ENCODE measurements around the gene TEAD1. TPM values are rescaled to one million over a fixed set of nuclear protein-coding genes. Genes with fewer than 3 reads are reported as not detected.
A peak's percentile ranks its signal among the peaks of the same experiment; 100 is the strongest.

The TEAD1 gene
- total RNA-seq, 6 experiments from 2014 or later = 28.3 to 41.5 (median 32.2) TPM

GRCh38 chr11:12741671-12742216, 67.5 kb downstream of the TEAD1 start:
- TF ChIP-seq CTCF (IDR thresholded peaks at IDR 0.05) (no peak), POLR2A (IDR thresholded peaks at IDR 0.05) (no peak)
- ATAC-seq = no peak
- WGBS (ENCODE audit: insufficient coverage, low coverage, low lambda C conversion rate, missing lambda C conversion rate) = 83% methylated on average over 1 of the region's 1 CpG
- Histone ChIP-seq H3K4me1 (peaks cover 0 to 12% (median 0%) of the 10 kb centered on the region in 4 donors), H3K9me3 (no peaks in the 10 kb centered on the region), H3K4me3 (no peak overlapping the region), H3K27me3 (no peaks in the 10 kb centered on the region), H3K27ac (no peak overlapping the region), H3K36me3 (no peaks in the 10 kb centered on the region)
- no peak for DNase-seq
- intact Hi-C loops (cut with DNase I) = no loop called here

GRCh38 chr11:12743834-12744449, 69.7 kb downstream of the TEAD1 start:
- no peaks in the 10 kb centered on the region for H3K27me3 ChIP-seq
- intact Hi-C loops (cut with DNase I) = no loop called here
- H3K27ac ChIP-seq = no peak overlapping the region
- peaks cover 0 to 12% (median 0%) of the 10 kb centered on the region in 4 donors for H3K4me1 ChIP-seq
- no peaks in the 10 kb centered on the region for H3K9me3 ChIP-seq
- no peaks in the 10 kb centered on the region for H3K36me3 ChIP-seq
- 95% methylated on average over 7 of the region's 8 CpGs for WGBS (ENCODE audit: insufficient coverage, low coverage, low lambda C conversion rate, missing lambda C conversion rate)
- TF ChIP-seq POLR2A (IDR thresholded peaks at IDR 0.05) (no peak), CTCF (IDR thresholded peaks at IDR 0.05) (no peak)
- ATAC-seq = no peak
- no peak for DNase-seq
- H3K4me3 ChIP-seq = no peak overlapping the region

GRCh38 chr11:12744826-12745502, 70.7 kb downstream of the TEAD1 start:
- H3K27me3 ChIP-seq = no peaks in the 10 kb centered on the region
- no peak for TF ChIP-seq CTCF (IDR thresholded peaks at IDR 0.05)
- no peak for TF ChIP-seq POLR2A (IDR thresholded peaks at IDR 0.05)
- ATAC-seq (peak; percentile 80 to 93 (median 84)), DNase-seq (peak in 1 of 3 donors; percentile 48)
- H3K4me1 ChIP-seq = peaks cover 0 to 12% (median 0%) of the 10 kb centered on the region in 4 donors
- H3K27ac ChIP-seq = no peak overlapping the region
- H3K9me3 ChIP-seq = no peaks in the 10 kb centered on the region
- no peak overlapping the region for H3K4me3 ChIP-seq
- intact Hi-C loops (cut with DNase I) = no loop called here
- WGBS (ENCODE audit: insufficient coverage, low coverage, low lambda C conversion rate, missing lambda C conversion rate) = 37% methylated on average over 9 of the region's 10 CpGs
- no peaks in the 10 kb centered on the region for H3K36me3 ChIP-seq

- intact Hi-C loops (cut with DNase I) = no loop called here
- ATAC-seq (no peak), DNase-seq (no peak)
- Histone ChIP-seq H3K36me3 (no peaks in the 10 kb centered on the region), H3K4me3 (no peak overlapping the region), H3K27me3 (no peaks in the 10 kb centered on the region), H3K4me1 (peaks cover 0 to 12% (median 0%) of the 10 kb centered on the region in 4 donors), H3K27ac (no peak overlapping the region), H3K9me3 (no peaks in the 10 kb centered on the region)
- TF ChIP-seq POLR2A (IDR thresholded peaks at IDR 0.05) (no peak), CTCF (IDR thresholded peaks at IDR 0.05) (no peak)
- WGBS (ENCODE audit: insufficient coverage, low coverage, low lambda C conversion rate, missing lambda C conversion rate) = 90% methylated on average over 3 of the region's 3 CpGs
Observed at GRCh38 chr11:12745787-12746186, 71.6 kb downstream of the TEAD1 start.
